GM12873 (cell line): ENCODE data around the gene MIOX.

Source experiments
- TF ChIP-seq, protein P1 (sequence below): IDR thresholded peaks from 2 replicates; pipeline ENCODE4 v1.5.1; 2012; ENCODE audit warnings: low read depth, mild to moderate bottlenecking, moderate library complexity, low read length, control low read depth; ENCODE audit not compliant: insufficient read depth; ENCODE audit errors: missing control alignments

Gene MIOX

DNA sequence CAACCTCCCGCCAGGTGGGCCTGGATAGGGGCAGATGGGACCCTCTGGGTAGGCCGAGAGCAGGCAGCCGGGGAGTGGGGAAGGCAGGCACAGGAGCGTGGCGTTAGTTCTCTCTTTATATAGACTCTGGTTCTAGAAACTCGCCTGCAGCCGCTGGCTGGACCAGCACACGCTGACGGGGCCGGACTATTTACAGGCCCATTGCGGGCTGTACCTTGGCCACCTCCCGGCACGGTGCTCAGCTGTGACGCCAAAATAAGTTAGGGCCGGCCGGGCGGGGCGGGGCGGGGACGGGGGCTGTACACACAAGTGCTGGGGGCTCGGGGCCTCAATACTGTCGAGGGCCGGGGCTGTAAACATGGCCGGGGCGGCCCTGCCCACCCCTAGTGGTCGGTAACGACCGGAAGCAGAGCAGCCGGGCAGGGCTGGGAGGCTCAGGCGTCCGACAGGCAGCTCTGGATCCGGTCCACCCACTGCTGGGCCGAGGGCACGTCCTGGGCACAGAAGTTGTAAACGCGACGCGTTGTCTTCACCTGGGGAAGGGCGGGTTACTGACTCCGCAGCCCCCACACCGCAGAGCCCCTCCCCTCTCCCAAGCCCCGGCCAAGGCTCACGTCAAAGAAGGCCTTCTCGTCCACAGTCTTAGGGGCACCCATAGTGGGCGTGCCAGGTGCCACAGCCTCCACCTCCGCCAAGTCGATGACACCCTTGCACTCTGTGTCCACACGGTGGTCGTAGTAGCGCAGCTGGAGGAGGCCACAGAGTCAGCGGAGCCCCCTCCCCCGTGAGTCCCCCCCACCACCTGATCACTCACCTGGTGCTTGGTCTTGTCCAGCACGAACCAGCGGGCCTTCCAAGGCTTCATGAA is 39.7 kb upstream of the MIOX start:
- TF ChIP-seq, protein P1, sequence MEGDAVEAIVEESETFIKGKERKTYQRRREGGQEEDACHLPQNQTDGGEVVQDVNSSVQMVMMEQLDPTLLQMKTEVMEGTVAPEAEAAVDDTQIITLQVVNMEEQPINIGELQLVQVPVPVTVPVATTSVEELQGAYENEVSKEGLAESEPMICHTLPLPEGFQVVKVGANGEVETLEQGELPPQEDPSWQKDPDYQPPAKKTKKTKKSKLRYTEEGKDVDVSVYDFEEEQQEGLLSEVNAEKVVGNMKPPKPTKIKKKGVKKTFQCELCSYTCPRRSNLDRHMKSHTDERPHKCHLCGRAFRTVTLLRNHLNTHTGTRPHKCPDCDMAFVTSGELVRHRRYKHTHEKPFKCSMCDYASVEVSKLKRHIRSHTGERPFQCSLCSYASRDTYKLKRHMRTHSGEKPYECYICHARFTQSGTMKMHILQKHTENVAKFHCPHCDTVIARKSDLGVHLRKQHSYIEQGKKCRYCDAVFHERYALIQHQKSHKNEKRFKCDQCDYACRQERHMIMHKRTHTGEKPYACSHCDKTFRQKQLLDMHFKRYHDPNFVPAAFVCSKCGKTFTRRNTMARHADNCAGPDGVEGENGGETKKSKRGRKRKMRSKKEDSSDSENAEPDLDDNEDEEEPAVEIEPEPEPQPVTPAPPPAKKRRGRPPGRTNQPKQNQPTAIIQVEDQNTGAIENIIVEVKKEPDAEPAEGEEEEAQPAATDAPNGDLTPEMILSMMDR: no peak

DNA sequence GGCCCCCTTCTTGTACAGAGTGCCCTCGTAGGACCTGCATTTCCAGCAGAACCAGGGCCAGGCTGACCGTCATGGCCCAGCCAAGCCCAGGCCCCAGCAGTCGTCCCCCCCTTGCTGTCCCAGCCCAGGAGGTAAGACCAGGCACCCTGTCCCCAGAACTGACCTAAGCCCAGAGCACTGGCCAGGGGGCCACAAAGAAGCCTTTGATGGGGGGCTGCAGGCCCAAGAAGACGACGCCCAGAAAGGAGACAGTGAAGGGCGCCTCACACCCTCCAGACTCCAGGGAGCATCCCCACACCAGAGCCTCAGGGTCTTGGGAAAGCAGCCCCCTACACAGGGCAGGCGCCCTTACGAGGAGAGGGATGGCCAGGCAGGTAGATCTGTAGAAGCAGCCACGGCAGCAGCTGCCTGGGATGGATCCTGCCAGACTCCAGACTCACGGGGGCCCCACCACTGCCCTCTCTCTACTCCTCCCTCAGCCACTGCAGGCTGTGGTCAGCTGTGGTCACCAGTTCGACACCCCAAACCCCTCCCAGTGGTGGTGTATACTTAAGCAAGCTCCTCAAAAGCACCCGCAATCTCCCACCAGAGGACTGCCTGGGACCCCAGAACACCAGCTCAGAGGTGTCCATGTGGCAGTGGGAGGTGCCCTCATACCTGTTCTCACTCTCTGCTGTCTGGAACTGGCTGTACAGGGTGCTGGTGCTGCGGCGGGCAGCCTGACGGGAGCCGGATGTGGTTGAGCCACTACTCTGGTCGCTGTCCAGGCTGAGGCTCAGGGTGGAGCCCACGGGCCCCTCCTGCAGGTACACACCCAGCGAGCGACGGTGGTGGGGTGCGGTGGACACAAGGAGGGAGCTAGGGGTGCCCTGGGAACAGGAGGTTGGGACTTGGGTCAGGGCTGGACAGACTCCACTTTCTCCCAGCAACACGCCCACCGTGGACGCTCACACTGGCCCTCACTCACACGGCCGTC is 38.8 kb upstream of the MIOX start:
- TF ChIP-seq, protein P1: no peak

DNA sequence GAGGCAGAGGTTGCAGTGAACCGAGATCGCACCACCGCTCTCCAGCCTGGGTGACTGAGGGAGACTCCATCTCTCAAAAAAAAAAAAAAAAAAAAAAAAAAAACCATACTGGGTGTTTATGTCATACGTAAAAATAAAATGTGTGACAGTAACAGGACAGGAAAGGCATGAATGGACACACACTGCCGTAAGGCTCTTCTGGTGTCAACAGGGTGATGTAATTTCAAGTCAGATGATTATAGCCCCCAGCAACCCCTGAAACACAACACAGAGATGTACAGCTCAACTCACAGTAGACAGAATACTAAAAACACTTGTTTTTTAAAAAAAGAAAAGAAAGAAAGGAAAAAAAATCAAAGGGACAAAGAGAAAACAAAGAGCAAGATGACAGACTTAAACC is 34.0 kb upstream of the MIOX start:
- TF ChIP-seq, protein P1: no peak

DNA sequence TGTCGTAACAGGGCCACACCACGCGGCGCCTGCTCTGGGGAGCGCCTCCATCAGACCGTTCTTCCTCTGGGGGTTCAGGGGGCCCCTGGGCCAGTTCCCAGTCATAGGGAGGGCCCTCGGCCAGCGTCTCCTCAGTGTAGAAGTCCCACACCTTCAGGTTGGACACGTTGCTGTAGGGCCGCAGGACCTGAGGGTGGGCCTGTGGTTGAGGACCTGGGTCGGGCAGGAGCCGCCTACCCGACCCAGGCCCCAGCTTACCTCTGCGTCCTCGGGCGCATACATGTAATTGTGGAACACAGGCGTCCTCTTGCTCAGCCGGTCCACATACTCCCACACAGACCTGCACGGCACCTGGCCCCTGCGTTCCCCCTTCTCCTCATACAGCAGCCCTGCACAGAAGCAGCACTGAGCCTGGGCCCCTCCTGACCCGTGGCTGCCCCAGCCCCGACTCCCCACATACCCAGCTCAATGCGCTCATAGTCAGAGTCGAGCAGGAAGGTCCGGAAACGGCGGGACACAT is 32.0 kb upstream of the MIOX start:
- TF ChIP-seq, protein P1: no peak

DNA sequence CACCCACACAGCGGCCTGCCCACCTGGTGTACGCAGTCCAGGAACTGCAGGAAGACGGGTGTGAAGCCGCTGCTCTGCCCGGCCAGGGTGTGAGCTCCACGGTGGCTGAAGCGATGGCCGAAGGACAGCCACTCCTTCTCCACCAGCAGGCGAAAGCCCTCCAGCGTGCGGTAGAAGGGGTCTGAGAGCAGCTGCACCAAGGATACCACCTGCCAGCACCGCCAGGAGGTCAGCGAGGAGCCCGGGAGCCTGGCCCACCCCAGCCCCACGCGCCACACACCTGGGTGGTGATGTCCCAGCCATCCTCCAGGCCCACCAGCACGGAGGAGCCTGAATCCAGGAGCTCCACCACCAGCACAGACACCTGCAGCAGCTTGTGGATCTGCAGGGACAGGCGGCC is 31.5 kb upstream of the MIOX start:
- TF ChIP-seq, protein P1: no peak

DNA sequence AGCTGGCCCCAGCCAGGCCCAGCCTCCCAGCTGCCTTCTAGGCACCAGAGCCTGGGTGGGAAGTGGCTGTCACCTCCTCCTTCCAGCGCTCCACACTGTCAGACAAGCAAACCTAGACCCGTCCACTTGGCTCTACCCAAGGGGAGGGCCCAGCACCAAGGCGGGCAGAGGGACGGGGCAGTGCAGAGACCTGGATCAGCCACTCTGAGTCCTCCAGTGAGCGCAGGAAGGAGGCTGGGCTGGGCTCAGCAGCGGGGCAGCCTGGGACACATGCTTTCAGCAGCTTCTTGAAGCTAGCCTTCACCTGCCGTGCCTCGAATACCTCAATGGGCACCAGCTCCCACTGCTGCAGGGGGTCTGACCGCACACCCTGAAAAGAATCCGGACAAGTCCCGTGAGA is 30.6 kb upstream of the MIOX start:
- TF ChIP-seq, protein P1: no peak

DNA sequence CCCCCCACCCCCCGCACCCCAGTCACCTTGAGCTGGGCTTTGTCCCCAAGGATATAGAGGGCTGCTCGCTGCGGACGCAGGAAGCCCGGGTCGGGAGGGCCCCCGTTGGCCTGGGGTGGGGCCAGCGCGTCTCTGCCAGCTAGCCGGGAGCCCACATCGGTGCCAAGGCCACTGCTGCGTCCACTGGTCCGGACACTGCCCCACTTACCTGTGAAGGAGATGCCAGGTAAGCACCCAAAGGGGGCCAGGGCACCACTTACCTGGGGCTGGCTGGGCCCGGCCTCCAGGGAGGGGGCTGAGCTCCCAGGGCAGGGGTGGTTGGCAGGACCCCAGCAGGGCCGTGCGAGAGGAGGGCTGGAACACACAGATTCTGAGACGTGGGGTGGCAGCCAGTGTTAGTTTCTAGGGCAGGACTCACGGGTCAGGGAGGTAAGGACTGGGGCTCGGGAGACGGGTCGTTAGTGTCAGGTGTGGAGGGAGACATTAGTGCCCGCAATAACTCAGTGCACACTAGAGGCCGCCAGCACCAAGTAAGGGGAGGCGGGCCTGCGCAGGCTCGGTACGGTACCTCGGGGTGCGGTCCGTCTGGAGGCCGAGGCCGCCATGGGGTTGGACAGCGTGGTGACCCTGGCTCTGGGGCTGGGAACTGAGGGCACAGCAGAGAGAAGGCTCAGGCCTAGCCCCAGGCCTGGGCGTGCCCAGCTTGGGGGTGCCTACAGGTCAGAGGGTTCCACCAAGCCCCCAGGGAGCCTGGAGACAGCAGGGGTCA is 30.0 kb upstream of the MIOX start:
- TF ChIP-seq, protein P1: peak; percentile 43
